Fibroblast of skin of back (primary cell): ENCODE data around the gene NR3C1.
A peak's percentile ranks its signal among the peaks of the same experiment; 100 is the strongest.

ENCODE experiments used
- DNase-seq: peaks from one replicate; pipeline ENCODE4 v3.0.0-alpha.2; 2013

NR3C1 gene

GRCh38 chr5:143251946-143252345 lies 151.5 kb downstream of the NR3C1 start:
- DNase-seq = no peak

GRCh38 chr5:143251190-143251589 lies 152.3 kb downstream of the NR3C1 start:
- DNase-seq = no peak

GRCh38 chr5:143249851-143250250 lies 153.6 kb downstream of the NR3C1 start:
- no peak for DNase-seq

- peak; percentile 81 for DNase-seq
Observed at GRCh38 chr5:143248822-143249579, 154.5 kb downstream of the NR3C1 start.

GRCh38 chr5:143248391-143248790 lies 155.1 kb downstream of the NR3C1 start:
- DNase-seq = no peak

GRCh38 chr5:143247134-143247815 lies 156.2 kb downstream of the NR3C1 start:
- DNase-seq = no peak

- DNase-seq = peak; percentile 94
Observed at GRCh38 chr5:143245929-143246561, 157.4 kb downstream of the NR3C1 start.

- DNase-seq = no peak
Observed at GRCh38 chr5:143244990-143245389, 158.5 kb downstream of the NR3C1 start.

- peak; percentile 100 for DNase-seq
Observed at GRCh38 chr5:143244000-143244736, 159.3 kb downstream of the NR3C1 start.

GRCh38 chr5:143243103-143243502 lies 160.4 kb downstream of the NR3C1 start:
- DNase-seq = no peak

GRCh38 chr5:143241892-143242291 lies 161.6 kb downstream of the NR3C1 start:
- peak; percentile 68 for DNase-seq

- DNase-seq = no peak
Observed at GRCh38 chr5:143239882-143240518, 163.5 kb downstream of the NR3C1 start.

GRCh38 chr5:143238620-143239019 lies 164.9 kb downstream of the NR3C1 start:
- no peak for DNase-seq

GRCh38 chr5:143237664-143238063 lies 165.8 kb downstream of the NR3C1 start:
- DNase-seq = no peak

GRCh38 chr5:143236682-143237081 lies 166.8 kb downstream of the NR3C1 start:
- DNase-seq = no peak

- peak; percentile 85 for DNase-seq
Observed at GRCh38 chr5:143235423-143235822, 168.1 kb downstream of the NR3C1 start.

GRCh38 chr5:143234162-143234842 lies 169.2 kb downstream of the NR3C1 start:
- no peak for DNase-seq

- peak; percentile 73 for DNase-seq
Observed at GRCh38 chr5:143233031-143233430, 170.5 kb downstream of the NR3C1 start.

GRCh38 chr5:143231973-143232812 lies 171.3 kb downstream of the NR3C1 start:
- DNase-seq = no peak

- DNase-seq = no peak
Observed at GRCh38 chr5:143231416-143231815, 172.1 kb downstream of the NR3C1 start.

- no peak for DNase-seq
Observed at GRCh38 chr5:143230676-143230996, 172.8 kb downstream of the NR3C1 start.
